ENCODE data around the gene EVI5L. TPM values are rescaled to one million over a fixed set of nuclear protein-coding genes. Genes with fewer than 3 reads are reported as not detected.

EVI5L gene
- total RNA-seq, 1 experiment from 2014 or later: 12.2 TPM

GRCh38 chr19:7869453-7869909, 39.5 kb downstream of the EVI5L start:
- CTCF ChIA-PET: interaction anchor here (0.6 to 1.7 kb wide), 3 partner anchors 12 to 51 kb away, joined by 4 to 11 read pairs (median 5); partner anchors contain the start of genes MAP2K7 and SNAPC2
- peak; percentile 33 for DNase-seq
- BruUV-seq (replicated peaks): no TSS peak
- H3K9me3 Mint-ChIP-seq (ENCODE audit: low read depth, unreplicated experiment): no peaks in the 10 kb centered on the region
- no peak for TF ChIP-seq CTCF (IDR thresholded peaks at IDR 0.05; ENCODE audit: unreplicated experiment)
- H3K27ac Mint-ChIP-seq (ENCODE audit: unreplicated experiment): no peak overlapping the region
- H3K36me3 Mint-ChIP-seq (ENCODE audit: insufficient read depth, unreplicated experiment): peaks cover 58% of the 10 kb centered on the region
- H3K27me3 Mint-ChIP-seq (ENCODE audit: unreplicated experiment): no peaks in the 10 kb centered on the region
- peaks cover 17% of the 10 kb centered on the region for H3K4me1 Mint-ChIP-seq (ENCODE audit: low read depth, unreplicated experiment)
- intact Hi-C loops (cut with micrococcal nuclease; ENCODE audit: unreplicated experiment): no loop called here
- peak overlapping the region; percentile 56 for H3K4me3 Mint-ChIP-seq (ENCODE audit: low read depth, unreplicated experiment)

GRCh38 chr19:7869910-7870511, 40.0 kb downstream of the EVI5L start:
- intact Hi-C loops (cut with micrococcal nuclease; ENCODE audit: unreplicated experiment): no loop called here
- CTCF ChIA-PET: interaction anchor here (0.6 to 1.7 kb wide), 3 partner anchors 12 to 50 kb away, joined by 4 to 11 read pairs (median 5); partner anchors contain the start of genes MAP2K7 and SNAPC2
- H3K27me3 Mint-ChIP-seq (ENCODE audit: unreplicated experiment): no peaks in the 10 kb centered on the region

GRCh38 chr19:7870571-7871436, 40.8 kb downstream of the EVI5L start:
- Mint-ChIP-seq H3K9me3 (ENCODE audit: low read depth, unreplicated experiment) (no peaks in the 10 kb centered on the region), H3K4me3 (ENCODE audit: low read depth, unreplicated experiment) (peak overlapping the region; percentile 36), H3K4me1 (ENCODE audit: low read depth, unreplicated experiment) (peaks cover 10% of the 10 kb centered on the region), H3K36me3 (ENCODE audit: insufficient read depth, unreplicated experiment) (peaks cover 51% of the 10 kb centered on the region), H3K27me3 (ENCODE audit: unreplicated experiment) (no peaks in the 10 kb centered on the region), H3K27ac (ENCODE audit: unreplicated experiment) (peak overlapping the region; percentile 55)
- TSS peak; percentile 49 for BruUV-seq (replicated peaks)
- no peak for TF ChIP-seq CTCF (IDR thresholded peaks at IDR 0.05; ENCODE audit: unreplicated experiment)
- DNase-seq: peak; percentile 65
- intact Hi-C loops (cut with micrococcal nuclease; ENCODE audit: unreplicated experiment): no loop called here
- CTCF ChIA-PET: no interaction called here

More at GRCh38 chr19:7869910-7870511, 40.0 kb downstream of the EVI5L start:
- Mint-ChIP-seq H3K4me3 (ENCODE audit: low read depth, unreplicated experiment) (no peak overlapping the region), H3K27ac (ENCODE audit: unreplicated experiment) (no peak overlapping the region), H3K36me3 (ENCODE audit: insufficient read depth, unreplicated experiment) (peaks cover 56% of the 10 kb centered on the region), H3K9me3 (ENCODE audit: low read depth, unreplicated experiment) (no peaks in the 10 kb centered on the region), H3K4me1 (ENCODE audit: low read depth, unreplicated experiment) (peaks cover 17% of the 10 kb centered on the region)
- BruUV-seq (replicated peaks): no TSS peak
- no peak for TF ChIP-seq CTCF (IDR thresholded peaks at IDR 0.05; ENCODE audit: unreplicated experiment)
- no peak for DNase-seq

- intact Hi-C loops (cut with micrococcal nuclease; ENCODE audit: unreplicated experiment): no loop called here
- H3K4me3 Mint-ChIP-seq (ENCODE audit: low read depth, unreplicated experiment): peak overlapping the region; percentile 36
- H3K27ac Mint-ChIP-seq (ENCODE audit: unreplicated experiment): peak overlapping the region; percentile 55
- peaks cover 50% of the 10 kb centered on the region for H3K36me3 Mint-ChIP-seq (ENCODE audit: insufficient read depth, unreplicated experiment)
- BruUV-seq (replicated peaks): no TSS peak
- H3K9me3 Mint-ChIP-seq (ENCODE audit: low read depth, unreplicated experiment): no peaks in the 10 kb centered on the region
- peaks cover 10% of the 10 kb centered on the region for H3K4me1 Mint-ChIP-seq (ENCODE audit: low read depth, unreplicated experiment)
- CTCF ChIA-PET: no interaction called here
- H3K27me3 Mint-ChIP-seq (ENCODE audit: unreplicated experiment): no peaks in the 10 kb centered on the region
- DNase-seq: peak; percentile 68
- TF ChIP-seq CTCF (IDR thresholded peaks at IDR 0.05; ENCODE audit: unreplicated experiment): no peak
Measured at GRCh38 chr19:7871437-7872305, 41.7 kb downstream of the EVI5L start.
